HG02623 (cell line): Measurements from ENCODE around the gene TMEM43.

Experiments used
- ATAC-seq: cut with Tn5 transposase; IDR thresholded peaks from one replicate; pipeline ENCODE4 v1.9.1; 2021; ENCODE audit warnings: moderate library complexity; ENCODE audit not compliant: unreplicated experiment

TMEM43 gene

GRCh38 chr3:14137445-14137844, 12.6 kb downstream of the TMEM43 start:
- no peak for ATAC-seq

DNA sequence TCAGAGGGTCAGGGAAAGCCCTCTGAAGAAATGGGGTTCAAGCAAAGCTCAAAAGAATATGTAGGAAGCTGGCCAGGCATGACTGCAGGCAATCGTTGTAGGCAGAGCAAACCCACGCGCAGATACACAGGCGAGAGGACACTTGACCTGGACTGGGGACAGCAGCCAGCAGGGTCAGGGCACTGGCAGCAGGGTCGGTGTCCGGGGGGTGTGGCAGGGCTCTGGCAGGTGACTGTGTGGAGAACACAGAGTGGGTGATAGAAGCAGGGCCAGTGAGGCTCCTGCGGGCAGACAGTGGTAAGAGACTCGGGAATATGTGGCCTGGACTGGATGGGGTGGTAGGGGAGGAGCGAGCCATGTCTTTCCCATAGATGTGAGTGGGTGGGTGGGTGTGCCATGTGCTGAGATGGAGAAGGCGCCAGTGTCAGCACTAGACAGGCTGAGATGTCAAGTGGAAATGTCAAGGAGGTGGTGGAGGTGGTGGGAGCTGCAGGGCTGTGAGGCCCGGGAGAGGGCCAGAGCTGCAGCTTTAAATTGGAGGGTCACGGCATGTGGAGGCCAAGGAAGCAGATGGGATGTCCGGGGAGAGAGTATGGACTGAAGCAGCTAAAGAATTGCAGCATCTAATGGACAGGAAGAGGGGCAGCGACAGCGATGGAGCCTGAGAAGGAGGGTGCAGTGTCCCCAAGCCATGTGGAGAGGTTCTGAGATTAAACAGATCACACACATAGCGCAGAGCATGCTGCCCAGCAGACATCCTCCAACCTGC, 13.4 kb downstream of the TMEM43 start:
- no peak for ATAC-seq

GRCh38 chr3:14138878-14139655, 14.2 kb downstream of the TMEM43 start:
- no peak for ATAC-seq

DNA sequence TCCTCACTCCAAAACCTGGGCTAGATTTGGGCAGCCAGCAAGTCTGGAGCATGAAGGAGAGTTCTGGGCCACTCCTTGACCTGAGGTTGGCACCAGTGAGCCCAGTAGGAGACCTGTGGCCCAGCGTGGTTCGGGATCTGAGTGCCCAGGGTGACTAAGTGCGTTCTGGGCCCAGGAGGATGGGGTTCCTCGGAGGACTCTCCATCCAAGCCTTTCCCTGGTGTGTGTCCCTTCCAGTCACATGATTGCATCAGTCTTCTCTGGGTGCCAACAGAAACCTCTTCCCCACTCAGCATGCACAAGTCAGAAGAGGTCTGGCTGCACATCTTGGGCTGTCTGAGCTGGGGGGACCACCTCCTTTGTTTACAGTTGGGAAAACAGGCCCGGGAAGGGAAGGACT, 14.9 kb downstream of the TMEM43 start:
- ATAC-seq: no peak

DNA sequence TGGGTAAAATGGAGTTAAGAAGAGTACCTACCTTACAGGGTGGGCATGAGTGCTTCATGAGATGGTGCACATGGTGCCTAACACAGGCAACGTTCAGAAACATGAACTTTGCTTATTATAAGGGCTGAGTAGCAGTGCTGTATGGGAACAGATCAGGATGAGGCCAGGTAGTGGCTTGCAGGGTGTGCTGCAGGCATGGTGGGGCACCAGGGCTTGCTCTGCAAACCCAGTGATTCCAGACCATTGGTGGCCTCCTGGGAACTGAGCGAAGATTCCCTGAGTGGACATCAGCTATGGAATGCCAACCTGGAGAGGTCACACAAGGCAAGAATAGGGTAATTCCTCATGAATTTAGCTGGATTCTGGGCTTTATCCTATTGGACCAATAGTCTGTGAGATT, 15.8 kb downstream of the TMEM43 start:
- ATAC-seq: no peak

GRCh38 chr3:14141144-14141543, 16.3 kb downstream of the TMEM43 start:
- ATAC-seq: no peak

DNA sequence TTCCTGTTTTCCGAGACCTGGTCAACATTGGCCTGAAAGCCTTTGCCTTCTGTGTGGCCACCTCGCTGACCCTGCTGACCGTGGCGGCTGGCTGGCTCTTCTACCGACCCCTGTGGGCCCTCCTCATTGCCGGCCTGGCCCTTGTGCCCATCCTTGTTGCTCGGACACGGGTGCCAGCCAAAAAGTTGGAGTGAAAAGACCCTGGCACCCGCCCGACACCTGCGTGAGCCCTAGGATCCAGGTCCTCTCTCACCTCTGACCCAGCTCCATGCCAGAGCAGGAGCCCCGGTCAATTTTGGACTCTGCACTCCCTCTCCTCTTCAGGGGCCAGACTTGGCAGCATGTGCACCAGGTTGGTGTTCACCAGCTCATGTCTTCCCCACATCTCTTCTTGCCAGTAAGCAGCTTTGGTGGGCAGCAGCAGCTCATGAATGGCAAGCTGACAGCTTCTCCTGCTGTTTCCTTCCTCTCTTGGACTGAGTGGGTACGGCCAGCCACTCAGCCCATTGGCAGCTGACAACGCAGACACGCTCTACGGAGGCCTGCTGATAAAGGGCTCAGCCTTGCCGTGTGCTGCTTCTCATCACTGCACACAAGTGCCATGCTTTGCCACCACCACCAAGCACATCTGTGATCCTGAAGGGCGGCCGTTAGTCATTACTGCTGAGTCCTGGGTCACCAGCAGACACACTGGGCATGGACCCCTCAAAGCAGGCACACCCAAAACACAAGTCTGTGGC, 16.9 kb downstream of the TMEM43 start:
- no peak for ATAC-seq

GRCh38 chr3:14142567-14143270, 17.9 kb downstream of the TMEM43 start:
- ATAC-seq: no peak

- ATAC-seq: no peak
Observed at GRCh38 chr3:14143271-14144225, 18.7 kb downstream of the TMEM43 start.

DNA sequence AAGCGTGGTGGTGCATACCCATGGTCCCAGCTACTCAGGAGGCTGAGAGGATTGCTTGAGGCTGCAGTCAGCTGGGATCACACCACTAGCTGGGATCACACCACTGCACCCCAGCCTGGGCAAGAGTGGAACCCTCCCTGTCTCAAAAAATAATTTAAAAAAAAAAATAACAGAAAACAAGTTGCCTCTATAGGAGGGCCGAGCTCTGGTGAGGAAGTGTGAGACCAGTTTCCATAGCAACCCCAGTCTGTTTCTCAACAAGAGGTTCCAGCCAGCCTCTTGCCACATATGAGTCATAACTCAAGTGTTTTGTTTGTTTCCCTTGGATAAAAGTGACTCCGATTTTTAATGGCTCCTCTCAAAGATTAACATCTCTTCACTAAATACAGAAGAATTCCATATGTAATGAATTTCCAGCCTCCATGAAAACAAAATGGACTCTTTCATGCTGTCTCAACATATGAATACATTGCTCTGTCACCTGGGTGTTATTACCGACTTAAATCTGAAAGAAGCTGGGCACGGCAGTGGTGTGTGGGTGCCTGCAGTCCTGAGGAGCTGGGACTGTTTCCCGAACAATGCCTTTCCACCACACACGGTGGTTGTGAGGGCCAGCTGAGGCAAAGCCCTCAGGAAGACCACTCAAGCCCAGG, 19.7 kb downstream of the TMEM43 start:
- peak; percentile 93 for ATAC-seq

GRCh38 chr3:14145236-14145635, 20.4 kb downstream of the TMEM43 start:
- ATAC-seq: no peak

DNA sequence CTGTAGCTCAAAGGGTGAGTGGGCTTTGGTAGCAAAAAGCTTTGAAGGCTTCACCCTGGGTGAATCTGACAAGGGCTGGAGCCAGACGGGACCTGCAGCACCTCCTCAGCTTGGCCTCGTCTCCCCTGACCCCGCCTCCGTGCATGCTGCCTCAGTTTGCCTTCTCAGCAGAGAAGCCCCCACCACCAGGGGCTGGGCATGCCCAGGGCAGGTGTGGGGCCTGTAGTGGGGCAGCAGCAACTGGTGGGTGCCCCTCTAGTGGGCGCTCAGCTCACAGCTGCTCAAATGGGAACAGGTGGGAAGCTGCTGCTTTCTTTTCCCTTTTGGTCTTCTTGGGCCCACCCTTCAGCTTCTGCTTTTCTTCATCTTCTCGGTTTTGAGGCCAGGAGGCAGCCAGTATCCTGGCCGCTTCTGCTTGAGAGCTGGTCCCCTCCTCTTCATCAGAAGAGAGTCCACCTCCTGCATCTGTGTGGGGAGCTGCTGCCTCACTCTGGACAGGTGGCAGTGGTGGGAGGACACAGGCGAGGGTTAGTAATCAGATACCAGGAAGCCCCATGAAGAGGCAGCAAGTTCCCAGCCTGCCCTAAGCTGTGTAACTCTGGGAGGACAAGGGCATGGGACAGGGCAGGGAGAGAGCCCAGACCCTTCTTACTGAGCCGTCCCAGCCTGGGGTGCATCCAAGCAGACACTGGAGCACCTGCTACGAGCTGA, 21.0 kb downstream of the TMEM43 start:
- no peak for ATAC-seq

DNA sequence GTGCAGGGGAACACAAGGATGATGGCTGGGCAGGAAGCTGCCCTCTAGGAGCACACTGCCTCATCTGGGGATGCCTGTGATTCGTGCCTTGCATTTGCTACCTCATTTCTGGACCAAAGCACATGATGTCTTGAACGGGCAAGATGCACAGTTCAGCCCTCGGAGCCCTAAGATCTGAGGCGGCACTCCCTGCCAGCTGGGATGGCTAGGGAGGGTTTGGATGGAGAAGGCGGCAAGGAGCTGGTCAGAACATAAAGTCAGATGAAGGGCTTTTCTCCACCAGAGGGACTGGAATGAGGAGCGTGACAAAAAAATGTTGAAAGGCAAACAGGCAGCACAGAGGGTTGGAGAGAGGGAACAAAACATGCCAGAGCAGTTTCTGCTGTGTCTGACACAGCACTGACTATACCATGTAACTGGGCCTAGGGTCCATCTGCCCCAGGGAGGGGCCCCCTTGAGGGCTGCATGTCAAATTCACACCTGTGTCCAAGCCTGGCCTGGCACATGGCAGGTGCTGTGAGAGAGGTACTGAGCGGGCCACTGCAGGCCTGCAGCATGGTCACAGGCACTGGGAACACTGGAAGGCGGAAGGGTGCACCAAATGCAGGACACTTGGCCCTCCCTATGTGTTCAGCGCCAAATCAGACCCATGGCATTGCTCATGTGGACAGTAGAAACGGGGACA, 21.7 kb downstream of the TMEM43 start:
- no peak for ATAC-seq

GRCh38 chr3:14147066-14147435, 22.2 kb downstream of the TMEM43 start:
- no peak for ATAC-seq

GRCh38 chr3:14147617-14148016, 22.8 kb downstream of the TMEM43 start:
- ATAC-seq: no peak

GRCh38 chr3:14148041-14148985, 23.5 kb downstream of the TMEM43 start:
- ATAC-seq: no peak

DNA sequence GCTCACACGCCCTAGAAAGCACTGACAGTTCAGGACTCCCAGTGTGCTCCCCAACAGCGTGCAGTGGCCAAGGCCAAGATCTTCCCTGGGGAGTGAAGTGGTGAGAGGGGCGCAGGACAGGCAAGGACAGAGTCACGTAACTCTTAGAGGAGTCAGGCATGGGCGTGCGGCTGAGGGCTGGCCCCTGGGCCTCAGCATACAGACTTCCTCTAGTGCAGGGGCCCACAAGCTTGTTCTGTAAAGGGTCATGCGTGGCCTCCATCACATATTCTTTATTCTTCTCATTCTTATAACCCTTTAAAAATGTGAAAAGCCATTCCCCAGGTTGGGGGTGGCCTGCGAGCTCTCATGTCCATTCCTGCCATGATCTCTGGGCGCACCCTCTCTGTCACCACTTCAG, 25.2 kb downstream of the TMEM43 start:
- ATAC-seq: no peak
